Colon (tissue), 2 donors: ENCODE results near the gene ELOB.
"Not testable (repeated sequence)": the region's sequence is repeated elsewhere in the genome, so short reads cannot be mapped to it uniquely, and the experiment has no call there.

ENCODE experiments used
- FAIRE-seq: peaks from 2 replicates; lab custom pipeline; 2012; peaks lifted over from hg19 to GRCh38; lab: Jason Lieb, UNC
- donor health status: control.
- donor health status: control.

The ELOB gene

GRCh38 chr16:2748757-2749455, 28.2 kb downstream of the ELOB start:
- no peak for FAIRE-seq

- no peak for FAIRE-seq
These were observed 31.1 kb downstream of the ELOB start for GRCh38 chr16:2745961-2746360.

GRCh38 chr16:2745116-2745890, 31.8 kb downstream of the ELOB start:
- no peak for FAIRE-seq

- no peak for FAIRE-seq
These were observed 32.4 kb downstream of the ELOB start for GRCh38 chr16:2744711-2745110.

GRCh38 chr16:2743007-2743810, 33.9 kb downstream of the ELOB start:
- FAIRE-seq, result no peak

- no peak for FAIRE-seq
These were observed 34.6 kb downstream of the ELOB start for GRCh38 chr16:2742323-2743006.

GRCh38 chr16:2741168-2741567, 35.9 kb downstream of the ELOB start:
- FAIRE-seq, result no peak

- no peak for FAIRE-seq
These were observed 36.6 kb downstream of the ELOB start for GRCh38 chr16:2740476-2740875.

GRCh38 chr16:2739625-2740430, 37.3 kb downstream of the ELOB start:
- no peak for FAIRE-seq

- FAIRE-seq, result no peak
These were observed 38.5 kb downstream of the ELOB start for GRCh38 chr16:2738615-2739014.

- FAIRE-seq, result no peak
These were observed 39.1 kb downstream of the ELOB start for GRCh38 chr16:2737895-2738418.

GRCh38 chr16:2737238-2737605, 39.9 kb downstream of the ELOB start:
- no peak for FAIRE-seq

- FAIRE-seq, result no peak
These were observed 40.4 kb downstream of the ELOB start for GRCh38 chr16:2736476-2737237.

- no peak for FAIRE-seq
These were observed 42.1 kb downstream of the ELOB start for GRCh38 chr16:2734844-2735515.

- no peak for FAIRE-seq
These were observed 49.0 kb downstream of the ELOB start for GRCh38 chr16:2728034-2728433.

- no peak for FAIRE-seq
These were observed 50.2 kb downstream of the ELOB start for GRCh38 chr16:2726923-2727322.

GRCh38 chr16:2724816-2725348, 52.2 kb downstream of the ELOB start:
- no peak for FAIRE-seq

GRCh38 chr16:2724088-2724676, 52.9 kb downstream of the ELOB start:
- no peak for FAIRE-seq

- not testable (repeated sequence) for FAIRE-seq
These were observed 55.4 kb downstream of the ELOB start for GRCh38 chr16:2721634-2722173.
